ENCODE data around the gene SLC39A12. TPM values are rescaled to one million over a fixed set of nuclear protein-coding genes. Genes with fewer than 3 reads are reported as not detected.

The SLC39A12 gene
- total RNA-seq, 2 experiments from 2014 or later, result not detected

GRCh38 chr10:17912754-17913153 lies 39.0 kb upstream of the SLC39A12 start:
- Mint-ChIP-seq H3K27me3 (peaks cover 5% of the 10 kb centered on the region), H3K4me1 (ENCODE audit: low read depth) (no peaks in the 10 kb centered on the region), H3K27ac (no peak overlapping the region), H3K4me3 (no peak overlapping the region), H3K36me3 (ENCODE audit: low read depth) (no peaks in the 10 kb centered on the region), H3K9me3 (peaks cover 3% of the 10 kb centered on the region)
- peaks cover 0 to 3% of the 10 kb centered on the region in 2 experiments for H3K9me3 ChIP-seq (ENCODE audit: control insufficient read depth in 1 of 2, insufficient read depth in 1 of 2, low read length in 2 of 2)
- no peak overlapping the region for H3K27ac ChIP-seq (ENCODE audit: low read depth in 1 of 2, low read length in 2 of 2)
- no peak overlapping the region for H3K4me3 ChIP-seq (ENCODE audit: low read length)
- H3K4me1 ChIP-seq (ENCODE audit: insufficient read depth, low read length), result no peaks in the 10 kb centered on the region
- intact Hi-C loops (cut with DNase I, micrococcal nuclease), result no loop called here
- H3K27me3 ChIP-seq (ENCODE audit: control insufficient read depth in 1 of 2, insufficient read depth in 2 of 2, low read length in 2 of 2), result no peaks in the 10 kb centered on the region
- DNase-seq (no peak), ATAC-seq (ENCODE audit: poor library complexity) (no peak)
- POLR2A ChIA-PET, result no interaction called here
- no peaks in the 10 kb centered on the region for H3K36me3 ChIP-seq (ENCODE audit: insufficient read depth, low read length)
- TF ChIP-seq CTCF (IDR thresholded peaks at IDR 0.05), result no peak
- CTCF ChIA-PET, result no interaction called here

DNA sequence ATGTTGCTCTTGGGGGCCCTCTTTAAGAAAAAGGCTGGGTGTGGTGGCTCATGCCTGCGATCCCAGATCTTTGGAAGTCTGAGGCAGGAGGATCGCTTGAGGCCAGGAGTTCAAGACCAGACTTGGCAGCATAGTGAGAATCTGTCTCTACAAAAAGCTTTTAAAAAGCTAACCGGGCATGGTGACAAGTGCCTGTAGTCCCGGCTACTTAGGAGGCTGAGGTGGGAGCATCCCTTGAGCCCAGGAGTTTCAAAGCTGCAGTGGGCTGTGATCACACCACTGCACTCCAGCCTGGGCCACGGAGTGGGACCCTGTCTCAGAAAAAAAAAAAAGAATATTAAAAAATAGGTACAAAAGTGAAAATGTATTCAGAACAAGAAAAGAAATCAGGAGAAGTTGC lies 38.1 kb upstream of the SLC39A12 start:
- no peak for TF ChIP-seq CTCF (IDR thresholded peaks at IDR 0.05)
- no peak for DNase-seq
- H3K27ac ChIP-seq (ENCODE audit: low read depth in 1 of 2, low read length in 2 of 2), result no peak overlapping the region
- H3K4me1 Mint-ChIP-seq (ENCODE audit: low read depth), result no peaks in the 10 kb centered on the region
- peaks cover 3% of the 10 kb centered on the region for H3K9me3 Mint-ChIP-seq
- no peaks in the 10 kb centered on the region for H3K27me3 Mint-ChIP-seq
- no peaks in the 10 kb centered on the region for H3K36me3 Mint-ChIP-seq (ENCODE audit: low read depth)
- H3K36me3 ChIP-seq (ENCODE audit: insufficient read depth, low read length), result no peaks in the 10 kb centered on the region
- no peaks in the 10 kb centered on the region for H3K27me3 ChIP-seq (ENCODE audit: control insufficient read depth in 1 of 2, insufficient read depth in 2 of 2, low read length in 2 of 2)
- H3K27ac Mint-ChIP-seq, result no peak overlapping the region
- intact Hi-C loops (cut with DNase I, micrococcal nuclease), result no loop called here
- ChIA-PET CTCF (no interaction called here), POLR2A (interaction anchor here (0.6 kb wide), 1 partner anchor 74 kb away, joined by 3 read pairs; no protein-coding TSS in a partner anchor)
- peaks cover 0 to 3% of the 10 kb centered on the region in 2 experiments for H3K9me3 ChIP-seq (ENCODE audit: control insufficient read depth in 1 of 2, insufficient read depth in 1 of 2, low read length in 2 of 2)
- no peak for ATAC-seq (ENCODE audit: poor library complexity)
- no peak overlapping the region for H3K4me3 Mint-ChIP-seq
- H3K4me1 ChIP-seq (ENCODE audit: insufficient read depth, low read length), result no peaks in the 10 kb centered on the region
- H3K4me3 ChIP-seq (ENCODE audit: low read length), result no peak overlapping the region

DNA sequence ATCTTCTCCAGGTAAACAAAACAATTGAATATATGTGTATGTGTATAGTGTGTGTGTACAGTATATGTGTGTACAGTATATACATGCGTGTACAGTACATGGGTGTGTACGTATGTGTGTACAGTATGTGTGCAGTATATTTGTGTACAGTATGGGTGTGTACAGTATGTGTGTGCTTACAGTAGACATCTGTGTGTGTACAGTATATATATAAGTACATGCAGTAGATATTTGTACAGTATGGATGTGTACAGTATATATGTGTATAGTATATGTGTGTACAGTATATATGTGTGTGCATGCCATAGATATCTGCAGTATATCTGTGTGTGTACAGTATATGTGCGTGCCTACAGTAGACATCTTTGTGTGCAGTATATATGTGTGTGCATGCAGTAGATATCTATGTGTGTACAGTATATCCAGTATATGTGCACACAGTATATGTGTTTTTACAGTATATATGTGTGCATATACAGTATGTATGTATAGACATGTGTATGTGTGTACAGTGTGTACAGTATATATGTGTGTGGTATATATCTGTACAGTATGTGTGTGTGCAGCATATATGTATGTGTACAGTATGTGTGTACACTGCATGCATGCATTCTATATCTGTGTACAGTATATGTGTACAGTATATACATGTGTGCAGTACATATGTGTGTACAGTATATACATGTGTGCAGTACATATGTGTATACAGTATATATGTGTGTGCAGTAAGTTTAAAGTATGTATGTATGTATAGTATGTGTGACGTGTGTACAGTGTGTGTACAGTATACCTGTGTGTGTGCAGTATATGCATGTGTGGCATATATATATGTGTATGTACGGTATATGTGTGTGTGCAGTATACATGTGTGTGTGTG lies 37.3 kb upstream of the SLC39A12 start:
- ATAC-seq (ENCODE audit: poor library complexity), result no peak
- no peak overlapping the region for H3K27ac ChIP-seq (ENCODE audit: low read depth in 1 of 2, low read length in 2 of 2)
- H3K27me3 ChIP-seq (ENCODE audit: control insufficient read depth in 1 of 2, insufficient read depth in 2 of 2, low read length in 2 of 2), result no peaks in the 10 kb centered on the region
- no peaks in the 10 kb centered on the region for H3K36me3 ChIP-seq (ENCODE audit: insufficient read depth, low read length)
- peaks cover 0 to 3% of the 10 kb centered on the region in 2 experiments for H3K9me3 ChIP-seq (ENCODE audit: control insufficient read depth in 1 of 2, insufficient read depth in 1 of 2, low read length in 2 of 2)
- no peak for TF ChIP-seq CTCF (IDR thresholded peaks at IDR 0.05)
- Mint-ChIP-seq H3K27me3 (no peaks in the 10 kb centered on the region), H3K36me3 (ENCODE audit: low read depth) (no peaks in the 10 kb centered on the region), H3K4me3 (no peak overlapping the region), H3K4me1 (ENCODE audit: low read depth) (no peaks in the 10 kb centered on the region), H3K27ac (no peak overlapping the region), H3K9me3 (peaks cover 3% of the 10 kb centered on the region)
- intact Hi-C loops (cut with DNase I, micrococcal nuclease), result no loop called here
- ChIA-PET CTCF (no interaction called here), POLR2A (interaction anchor here (0.6 kb wide), 1 partner anchor 73 kb away, joined by 3 read pairs; no protein-coding TSS in a partner anchor)
- DNase-seq, result no peak
- no peaks in the 10 kb centered on the region for H3K4me1 ChIP-seq (ENCODE audit: insufficient read depth, low read length)
- no peak overlapping the region for H3K4me3 ChIP-seq (ENCODE audit: low read length)

Measured in CD4-positive, alpha-beta T cell (primary cell).